Measurements from ENCODE around the gene CYFIP1.

- no peak for TF ChIP-seq ZZZ3 (IDR thresholded peaks at IDR 0.05)
- TF ChIP-seq E2F3 (CRISPR knock-in tag; IDR thresholded peaks at IDR 0.05), result no peak
- TF ChIP-seq CEBPB (tag; IDR thresholded peaks at IDR 0.05), result no peak
- no peak for TF ChIP-seq SP1 (CRISPR knock-in tag; IDR thresholded peaks at IDR 0.05)
- no peak for TF ChIP-seq KDM1A (IDR thresholded peaks at IDR 0.05)
These were observed 77.2 kb downstream of the CYFIP1 start for GRCh38 chr15:22902981-22903380.

All from K562 (cell line).